Endothelial cell of umbilical vein (primary cell): Measurements from ENCODE around the gene PRRT1B. TPM values are rescaled to one million over a fixed set of nuclear protein-coding genes. Genes with fewer than 3 reads are reported as not detected.

Source experiments
- BruUV-seq: library from RNA; stranded (reverse); fragments of 400-500 nt; replicated peaks from 2 replicates; lab custom pipeline; 2021; lab: Mats Ljungman, UMichigan
- CTCF ChIA-PET: fragments of 300-600, 350-600 bp; sonication (Branson Sonifier 250); formaldehyde crosslinking; loops from one replicate; lab custom pipeline; 2021; ENCODE audit warnings: antibody characterized with exemption, inconsistent platforms; lab: Charles Lee
- POLR2A ChIA-PET: fragments of 300-600, 350-600 bp; sonication (Branson Sonifier 250); formaldehyde crosslinking; loops from one replicate; lab custom pipeline; 2021; ENCODE audit warnings: antibody characterized with exemption, inconsistent platforms; lab: Charles Lee
- DNase-seq: peaks from one replicate; pipeline ENCODE4 v3.0.0-alpha.2; 2011; ENCODE audit warnings: low read depth, low spot score
- FAIRE-seq: peaks from 2 replicates; lab custom pipeline; 2011; peaks lifted over from hg19 to GRCh38; lab: Jason Lieb, UNC
- H2AFZ ChIP-seq: 2 replicates; pipeline ENCODE4 v1.6.0; 2012; ENCODE audit warnings: low read depth, low read length, control low read depth, inconsistent platforms
- H3K27ac ChIP-seq: 2 replicates; pipeline ENCODE4 v1.5.1; 2011; ENCODE audit warnings: low read depth, mild to moderate bottlenecking, control low read depth, low read length, moderate library complexity; ENCODE audit not compliant: insufficient read depth
- H3K27me3 ChIP-seq, 2 experiments: 2 replicates each; pipeline versions ENCODE4 v1.6.0 to v1.6.1; 2011; ENCODE audit warnings: low read length in 2 of 2, mixed read lengths in 1 of 2; ENCODE audit not compliant: control insufficient read depth in 2 of 2, insufficient read depth in 2 of 2
- H3K36me3 ChIP-seq, 2 experiments: 2 replicates in 1 of 2; 3 replicates in 1 of 2; pipeline ENCODE4 v1.5.1; 2011; ENCODE audit warnings: low read length in 2 of 2, mild to moderate bottlenecking in 1 of 2, moderate library complexity in 1 of 2; ENCODE audit not compliant: control insufficient read depth in 2 of 2, insufficient read depth in 2 of 2; ENCODE audit errors: extremely low read depth in 1 of 2
- H3K4me1 ChIP-seq: 3 replicates; pipeline ENCODE4 v1.5.1; 2011; ENCODE audit warnings: mild to moderate bottlenecking, low read length; ENCODE audit not compliant: control insufficient read depth, insufficient read depth; ENCODE audit errors: extremely low read depth
- H3K4me2 ChIP-seq: 2 replicates; pipeline ENCODE4 v1.6.1; 2011; ENCODE audit warnings: low read length, control low read depth, mixed read lengths; ENCODE audit not compliant: insufficient read depth
- H3K4me3 ChIP-seq, 3 experiments: fragments of 200-600 bp in 1 of 3; sonication (generic), shearing (Covaris generic) in 1 of 3; replicated peaks in 1 of 3; 2 replicates each; pipeline ENCODE4 v1.5.1; 2011 to 2016; ENCODE audit warnings: control low read depth in 3 of 3, low read length in 3 of 3, mild to moderate bottlenecking in 2 of 3, inconsistent platforms in 1 of 3, low read depth in 1 of 3, moderate library complexity in 1 of 3; ENCODE audit not compliant: insufficient read depth in 1 of 3
- H3K79me2 ChIP-seq: 2 replicates; pipeline ENCODE4 v1.6.0; 2012; ENCODE audit warnings: low read length, inconsistent platforms; ENCODE audit not compliant: control insufficient read depth, insufficient read depth
- H3K9ac ChIP-seq: replicated peaks from 2 replicates; pipeline ENCODE3; 2011; ENCODE audit warnings: low read length, control low read depth; ENCODE audit not compliant: insufficient read depth; ENCODE audit errors: extremely low read depth
- H3K9me1 ChIP-seq: replicated peaks from 3 replicates; pipeline ENCODE4 v1.6.0; 2011; ENCODE audit warnings: mild to moderate bottlenecking, low read length; ENCODE audit not compliant: control insufficient read depth, insufficient read depth; ENCODE audit errors: extremely low read depth
- H3K9me3 ChIP-seq: replicated peaks from 2 replicates; pipeline ENCODE4 v1.5.1; 2012; ENCODE audit warnings: low read length, inconsistent platforms; ENCODE audit not compliant: control insufficient read depth, insufficient read depth
- H4K20me1 ChIP-seq: replicated peaks from 2 replicates; pipeline ENCODE3; 2011; ENCODE audit warnings: mild to moderate bottlenecking, low read length; ENCODE audit not compliant: control insufficient read depth, insufficient read depth; ENCODE audit errors: extremely low read depth
- CTCF ChIP-seq, 2 donors: IDR thresholded peaks; 1 replicate in 1 of 2; 2 replicates in 1 of 2; pipeline ENCODE4 v1.5.1; 2011; ENCODE audit warnings: low read length in 2 of 2, mild to moderate bottlenecking in 2 of 2, moderate library complexity in 2 of 2, control low read depth in 1 of 2, inconsistent platforms in 1 of 2, low read depth in 1 of 2; ENCODE audit not compliant: insufficient read depth in 1 of 2; ENCODE audit errors: extremely low read depth in 1 of 2
- EZH2 ChIP-seq: IDR thresholded peaks from 2 replicates; pipeline ENCODE4 v1.6.1; 2012; ENCODE audit warnings: borderline replicate concordance, low read depth, mild to moderate bottlenecking, moderate library complexity, low read length, inconsistent platforms; ENCODE audit not compliant: severe bottlenecking
- FOS ChIP-seq: IDR thresholded peaks from 2 replicates; pipeline ENCODE4 v1.6.1; 2011; ENCODE audit warnings: mild to moderate bottlenecking, low read length, moderate library complexity, borderline replicate concordance; ENCODE audit not compliant: insufficient read depth
- GATA2 ChIP-seq: IDR thresholded peaks from 2 replicates; pipeline ENCODE4 v1.7.0; 2011; ENCODE audit warnings: low read depth, mild to moderate bottlenecking, moderate library complexity, mixed read lengths, low read length; ENCODE audit not compliant: insufficient read length, insufficient read depth
- JUN ChIP-seq: IDR thresholded peaks from 2 replicates; pipeline ENCODE4 v1.6.1; 2011; ENCODE audit warnings: borderline replicate concordance, low read depth; ENCODE audit not compliant: insufficient read length, insufficient read depth
- MAX ChIP-seq: IDR thresholded peaks from 2 replicates; pipeline ENCODE4 v1.6.1; 2011; ENCODE audit not compliant: insufficient read depth, insufficient read length
- MYC ChIP-seq: IDR thresholded peaks from one replicate; pipeline ENCODE4 v1.6.1; 2011; ENCODE audit warnings: mild to moderate bottlenecking, low read depth, low read length
- POLR2A ChIP-seq: IDR thresholded peaks from 2 replicates; pipeline ENCODE4 v1.6.1; 2012; ENCODE audit warnings: low read depth, mild to moderate bottlenecking, control low read depth, low read length
- POLR2AphosphoS5 ChIP-seq: IDR thresholded peaks from 2 replicates; pipeline ENCODE4 v1.6.1; 2012; ENCODE audit warnings: low read depth, mild to moderate bottlenecking, control low read depth, low read length, moderate library complexity; ENCODE audit not compliant: insufficient read depth
- dilution Hi-C: fragments of 300-500 bp; cut with MboI; formaldehyde crosslinking; loops from one replicate; pipeline ENCODE4 v1.15.0; 2019; ENCODE audit warnings: low sequenced_read_pairs; ENCODE audit not compliant: extremely low pct_ligation_motif_present
- intact Hi-C: fragments of 100-400 bp; cut with micrococcal nuclease; formaldehyde crosslinking; loops from one replicate; pipeline ENCODE4 v1.10.0; 2022
- polyA plus RNA-seq, 4 experiments: library from polyadenylated mRNA; depleted of rRNA in 3 of 4; stranded (reverse) in 3 of 4; unstranded in 1 of 4; fragments of >200 nt; gene quantifications; 2 replicates each; pipeline versions ENCODE4 v1.2.1 to v1.2.3, GENCODE V29; 2011 to 2012; ENCODE audit warnings: missing spikeins in 1 of 4
- total RNA-seq: library from RNA; stranded (reverse); gene quantifications from 2 replicates; pipeline ENCODE4 v1.2.3, GENCODE V29; 2021

Gene PRRT1B
- total and polyA plus RNA-seq, 2 donors (not counting 3 experiments of a cell fraction or from before 2014, with no cell fraction given) = not detected

GRCh38 chr9:131579789-131580211 is 34.5 kb downstream of the PRRT1B start:
- BruUV-seq = no TSS peak
- dilution Hi-C loops = no loop called here
- Histone ChIP-seq H2AFZ (no peak overlapping the region), H3K4me3 (no peak overlapping the region), H4K20me1 (no peaks in the 10 kb centered on the region), H3K9ac (no peak overlapping the region), H3K27ac (no peak overlapping the region), H3K4me2 (no peak overlapping the region), H3K36me3 (peaks cover 21 to 62% of the 10 kb centered on the region in 2 experiments), H3K9me1 (no peaks in the 10 kb centered on the region), H3K79me2 (no peaks in the 10 kb centered on the region), H3K4me1 (no peaks in the 10 kb centered on the region), H3K9me3 (no peaks in the 10 kb centered on the region), H3K27me3 (no peaks in the 10 kb centered on the region)
- FAIRE-seq (no peak), DNase-seq (no peak)
- intact Hi-C loops = loop anchor here (10.0 kb wide), 1 partner anchor 45 kb away; the partner anchor contains the start of gene UCK1
- ChIA-PET CTCF (no interaction called here), POLR2A (no interaction called here)
- no peak for TF ChIP-seq POLR2AphosphoS5
- no peak for TF ChIP-seq MYC
- no peak for TF ChIP-seq FOS
- no peak for TF ChIP-seq CTCF (IDR thresholded peaks at IDR 0.05; ENCODE audit: extremely low read depth in 1 of 2, insufficient read depth in 1 of 2, low read depth in 1 of 2, low read length in 2 of 2)
- TF ChIP-seq GATA2 = no peak
- TF ChIP-seq EZH2 = no peak
- no peak for TF ChIP-seq JUN
- no peak for TF ChIP-seq MAX
- TF ChIP-seq POLR2A = no peak
